Stimulated activated CD8-positive, alpha-beta memory T cell treated with anti-CD3 and anti-CD28 coated beads, Interleukin-12 subunit alpha, Interleukin-12 subunit beta, amount 100 ng/mL, for 1 hour (primary cell): ENCODE data around the gene RADX.

Source experiments
- DNase-seq: peaks from one replicate; pipeline ENCODE4 v3.0.0-alpha.2; 2020; ENCODE audit warnings: low read depth

Gene RADX

DNA sequence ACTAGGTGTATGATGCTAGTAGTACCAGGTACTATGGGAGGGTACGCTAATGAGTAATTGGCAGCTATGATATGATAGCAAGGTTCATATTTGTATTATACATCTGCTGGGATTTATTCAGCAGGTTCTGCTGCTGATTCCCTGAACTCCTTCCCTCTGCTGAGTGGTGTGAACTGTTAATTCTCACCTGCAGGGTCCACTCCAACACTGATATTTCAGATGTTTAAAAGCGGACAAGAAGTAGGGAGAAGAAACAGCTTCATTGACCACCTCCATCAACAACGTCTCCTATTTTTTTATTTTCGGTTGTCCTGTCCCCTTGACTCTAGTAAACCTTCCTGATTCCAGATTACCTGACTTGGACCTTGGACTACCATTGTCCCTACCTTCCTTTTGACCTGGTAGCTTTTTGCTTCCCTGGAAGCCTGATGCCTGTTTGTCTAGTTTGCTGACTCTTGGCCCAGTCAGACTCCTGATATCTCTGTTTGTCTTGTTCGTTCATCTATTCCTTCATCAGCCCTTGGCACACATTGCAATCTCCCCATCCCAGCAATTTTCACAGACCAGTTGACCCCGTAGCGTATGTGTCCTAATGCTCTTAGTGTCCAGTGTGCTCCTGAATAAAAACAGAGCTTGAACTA, 80.8 kb downstream of the RADX start:
- DNase-seq, result no peak

GRCh38 chrX:106696502-106696901, 84.7 kb downstream of the RADX start:
- no peak for DNase-seq

- no peak for DNase-seq
Measured at GRCh38 chrX:106698693-106699092, 86.9 kb downstream of the RADX start.

DNA sequence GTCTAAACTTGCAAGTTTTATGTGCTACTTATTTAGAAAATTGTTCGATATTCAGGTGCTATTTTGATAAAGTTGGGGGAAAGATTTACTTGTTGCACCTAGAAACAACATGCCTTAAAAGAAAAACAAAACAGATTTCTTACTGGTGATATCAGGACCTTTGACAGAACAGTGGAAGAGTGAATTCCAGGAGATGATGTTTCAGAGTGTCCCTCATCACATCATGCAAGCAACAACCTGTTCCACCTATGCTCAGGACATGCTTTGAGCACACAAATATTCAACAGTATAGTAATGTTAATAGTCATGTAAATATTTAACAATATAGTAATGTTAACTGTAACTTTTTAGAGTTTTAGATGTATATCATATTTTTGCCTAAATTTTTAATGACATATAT, 90.9 kb downstream of the RADX start:
- DNase-seq, result no peak

DNA sequence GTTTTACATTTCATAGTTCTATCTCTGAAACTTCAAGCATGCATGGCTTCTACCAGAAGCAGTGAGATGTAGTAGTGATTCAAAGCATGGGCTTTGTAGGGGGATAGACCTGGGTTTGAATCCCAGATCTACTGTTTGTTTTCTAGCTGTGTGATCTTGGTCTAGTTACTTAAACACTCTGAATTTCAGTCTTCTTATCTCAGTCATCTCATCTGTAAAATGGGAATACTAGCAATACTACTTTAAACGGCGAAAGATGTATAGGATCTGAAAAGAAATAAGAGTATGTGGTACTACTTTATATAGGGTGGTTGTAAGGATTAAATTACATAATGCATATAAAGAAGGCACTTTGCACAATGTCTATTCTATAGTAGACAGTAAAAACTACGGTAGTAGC, 94.7 kb downstream of the RADX start:
- no peak for DNase-seq

DNA sequence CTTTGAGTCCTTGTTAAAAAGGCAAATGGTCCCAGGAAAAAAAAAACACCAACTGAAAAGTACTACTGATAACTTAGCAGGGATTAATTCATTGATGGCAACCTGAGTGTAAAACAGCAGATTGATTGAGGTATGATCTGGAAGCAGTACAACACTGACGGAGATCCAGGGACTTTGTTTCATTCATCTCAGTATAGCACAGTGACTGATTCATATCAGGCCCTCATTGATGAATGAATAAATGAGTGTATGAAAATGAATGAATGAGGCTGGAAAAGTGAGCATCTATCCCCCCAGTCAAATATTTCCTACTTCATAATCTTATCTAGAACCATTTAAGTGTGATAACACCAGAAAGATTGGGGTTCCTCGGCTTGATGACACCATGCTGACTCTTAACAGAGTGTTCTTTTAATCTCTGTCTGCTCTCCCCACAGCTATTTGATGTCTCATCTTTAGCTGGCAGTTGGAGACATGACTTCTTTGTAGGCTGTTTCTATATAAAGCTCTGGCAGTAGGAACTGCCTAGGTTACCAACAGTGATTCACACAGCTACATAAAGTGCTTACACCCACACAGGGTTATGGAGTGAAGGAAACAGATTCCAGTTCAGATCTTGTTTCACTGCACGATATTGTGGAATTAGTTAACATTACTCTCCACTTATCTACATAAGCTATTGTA, 96.1 kb downstream of the RADX start:
- DNase-seq, result no peak

GRCh38 chrX:106710771-106711170, 99.0 kb downstream of the RADX start:
- DNase-seq, result no peak

- DNase-seq, result no peak
Measured at GRCh38 chrX:106711375-106711774, 99.6 kb downstream of the RADX start.

DNA sequence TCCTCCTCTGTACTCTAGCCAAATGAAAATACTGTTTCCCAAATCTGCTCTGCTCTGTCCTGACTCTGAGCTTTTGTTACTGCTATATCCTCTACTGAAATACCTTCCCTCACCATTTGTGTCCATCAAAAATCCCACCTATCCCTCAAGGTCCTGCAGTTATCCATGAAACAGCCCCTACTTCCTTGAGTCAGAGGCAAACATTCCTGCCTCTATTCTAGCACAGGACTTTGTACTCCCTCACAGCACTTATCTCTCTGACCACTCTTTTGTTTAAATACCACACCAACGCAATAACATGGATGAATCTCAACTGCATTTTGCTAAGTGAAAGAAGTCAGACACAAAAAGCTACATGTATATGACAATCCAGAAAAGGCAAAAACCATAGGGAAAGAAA, 104.2 kb downstream of the RADX start:
- no peak for DNase-seq

- no peak for DNase-seq
Measured at GRCh38 chrX:106716463-106716862, 104.7 kb downstream of the RADX start.

DNA sequence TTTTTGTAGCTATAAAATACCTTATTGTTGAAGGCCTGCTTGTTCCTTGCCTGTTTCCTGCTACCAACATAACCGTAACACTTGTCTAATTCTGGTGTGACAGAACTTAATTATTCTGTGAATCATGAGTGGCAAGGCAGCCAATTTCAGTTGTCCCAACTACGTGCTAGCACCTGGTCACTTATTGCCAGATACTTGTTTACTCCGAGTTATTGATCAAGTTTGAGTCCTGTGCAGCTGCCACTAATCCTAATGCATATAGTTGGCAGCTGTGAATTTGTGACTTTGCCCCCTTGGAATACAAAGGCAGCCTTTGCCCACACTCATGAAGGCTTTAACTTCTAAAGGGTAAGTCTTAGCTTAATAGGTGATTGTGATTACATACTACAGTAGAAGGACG, 106.9 kb downstream of the RADX start:
- DNase-seq, result no peak

GRCh38 chrX:106725931-106726330, 114.2 kb downstream of the RADX start:
- no peak for DNase-seq

DNA sequence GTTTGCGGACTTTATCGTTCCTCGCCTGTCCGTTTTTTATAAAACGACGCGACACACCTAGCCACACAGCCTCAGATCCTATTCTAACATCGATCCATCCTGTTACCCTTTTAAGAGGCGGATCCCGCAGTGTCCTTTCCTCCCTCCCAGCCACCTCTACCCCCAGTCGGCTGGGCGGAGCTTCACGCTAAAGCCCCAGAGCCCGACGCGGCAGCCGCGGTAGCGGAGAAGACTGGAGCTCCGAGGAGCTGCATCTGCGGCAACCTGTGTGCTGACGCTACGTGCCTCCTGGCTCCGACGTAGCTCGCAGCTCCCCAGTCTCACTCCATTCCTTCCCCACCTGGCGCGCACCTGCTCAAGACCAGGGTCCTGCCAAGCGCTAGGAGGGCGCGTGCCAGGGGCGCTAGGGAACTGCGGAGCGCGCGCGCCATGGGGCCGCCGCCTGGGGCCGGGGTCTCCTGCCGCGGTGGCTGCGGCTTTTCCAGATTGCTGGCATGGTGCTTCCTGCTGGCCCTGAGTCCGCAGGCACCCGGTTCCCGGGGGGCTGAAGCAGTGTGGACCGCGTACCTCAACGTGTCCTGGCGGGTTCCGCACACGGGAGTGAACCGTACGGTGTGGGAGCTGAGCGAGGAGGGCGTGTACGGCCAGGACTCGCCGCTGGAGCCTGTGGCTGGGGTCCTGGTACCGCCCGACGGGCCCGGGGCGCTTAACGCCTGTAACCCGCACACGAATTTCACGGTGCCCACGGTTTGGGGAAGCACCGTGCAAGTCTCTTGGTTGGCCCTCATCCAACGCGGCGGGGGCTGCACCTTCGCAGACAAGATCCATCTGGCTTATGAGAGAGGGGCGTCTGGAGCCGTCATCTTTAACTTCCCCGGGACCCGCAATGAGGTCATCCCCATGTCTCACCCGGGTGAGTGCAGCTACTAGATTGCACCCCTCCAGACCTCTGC, 115.0 kb downstream of the RADX start, which contains the start of gene RNF128:
Gene RNF128 (plus strand): TSS at position 217 of the 953 bp plus-strand sequence. CDS start 213 bp downstream, at position 430.
- DNase-seq, result no peak

DNA sequence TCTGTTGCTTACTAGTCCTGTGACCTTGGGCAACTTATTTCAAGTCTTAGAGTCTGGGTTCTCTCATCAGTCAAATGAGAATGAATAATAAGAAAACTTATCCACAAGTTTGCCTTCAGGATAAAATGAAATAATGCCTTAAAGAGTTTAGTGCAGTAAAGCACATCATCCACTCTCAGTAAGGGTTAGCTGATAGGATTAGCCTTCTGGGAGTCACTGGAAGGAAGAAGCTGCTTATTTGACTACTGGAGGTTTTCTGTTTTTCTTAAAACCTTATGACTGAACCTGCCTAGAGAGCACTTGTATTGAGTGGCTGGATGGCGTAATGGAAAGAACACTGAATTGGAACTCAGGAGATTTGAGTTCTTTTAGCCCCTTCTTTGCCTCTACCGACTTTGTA, 116.6 kb downstream of the RADX start:
- no peak for DNase-seq
